ENCODE data around the gene AKR7A3.
"Not testable (repeated sequence)": the region's sequence is repeated elsewhere in the genome, so short reads cannot be mapped to it uniquely, and the experiment has no call there.

AKR7A3 gene

GRCh38 chr1:19294638-19295037 is 6.1 kb upstream of the AKR7A3 start:
- DNase-seq (ENCODE audit: low read depth in 2 of 2, low spot score in 1 of 2) = no peak

GRCh38 chr1:19289244-19289643 is 674 bp upstream of the AKR7A3 start:
- no peak for DNase-seq (ENCODE audit: low read depth in 2 of 2, low spot score in 1 of 2)

GRCh38 chr1:19287436-19288185 is 959 bp downstream of the AKR7A3 start:
- DNase-seq (ENCODE audit: low read depth in 2 of 2, low spot score in 1 of 2) = no peak

GRCh38 chr1:19285807-19286206 is 2.8 kb downstream of the AKR7A3 start:
- DNase-seq (ENCODE audit: low read depth in 2 of 2, low spot score in 1 of 2) = not testable (repeated sequence)

DNA sequence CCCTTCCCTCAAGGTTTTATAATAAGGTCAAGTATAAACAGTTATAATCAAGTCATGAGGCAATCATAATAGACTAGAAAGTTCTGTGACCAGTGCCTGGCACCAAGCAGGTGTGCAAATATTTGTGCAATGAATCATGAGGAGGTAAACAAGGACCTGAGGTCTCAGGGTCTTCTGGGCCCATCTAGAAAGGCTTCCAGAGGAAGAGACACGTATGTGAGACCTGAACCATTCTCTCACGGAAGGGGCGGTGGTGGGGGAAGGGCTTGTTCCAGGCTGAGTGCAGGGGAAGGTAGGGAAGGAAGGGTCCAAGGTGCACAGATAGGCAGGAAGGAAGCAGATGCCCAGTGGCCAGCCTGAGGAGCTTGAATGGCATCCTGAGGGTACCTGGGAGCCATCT is 3.2 kb downstream of the AKR7A3 start:
- DNase-seq (ENCODE audit: low read depth in 2 of 2, low spot score in 1 of 2) = not testable (repeated sequence)

- no peak for DNase-seq (ENCODE audit: low read depth in 2 of 2, low spot score in 1 of 2)
These were observed 3.7 kb downstream of the AKR7A3 start for GRCh38 chr1:19284881-19285280.

DNA sequence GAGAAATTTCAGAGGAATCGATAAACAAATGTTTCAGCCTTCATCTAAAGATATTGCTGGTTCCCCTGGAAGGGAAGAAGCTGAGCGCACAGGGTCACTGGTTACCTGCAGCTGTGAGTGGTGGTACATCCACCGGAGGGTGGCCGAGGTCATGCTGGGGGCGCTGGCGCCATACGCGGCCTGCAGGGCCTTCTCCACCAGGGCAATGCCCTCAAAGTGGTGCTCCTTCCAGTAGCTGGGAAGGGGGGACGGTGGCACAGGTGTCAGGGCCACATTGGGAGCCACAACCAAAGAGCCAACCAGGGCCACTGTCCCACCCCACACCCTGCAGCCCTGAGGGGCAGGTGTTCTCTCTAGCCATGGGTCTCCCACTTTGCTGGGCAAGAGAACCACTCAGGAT is 4.7 kb downstream of the AKR7A3 start:
- no peak for DNase-seq (ENCODE audit: low read depth in 2 of 2, low spot score in 1 of 2)

DNA sequence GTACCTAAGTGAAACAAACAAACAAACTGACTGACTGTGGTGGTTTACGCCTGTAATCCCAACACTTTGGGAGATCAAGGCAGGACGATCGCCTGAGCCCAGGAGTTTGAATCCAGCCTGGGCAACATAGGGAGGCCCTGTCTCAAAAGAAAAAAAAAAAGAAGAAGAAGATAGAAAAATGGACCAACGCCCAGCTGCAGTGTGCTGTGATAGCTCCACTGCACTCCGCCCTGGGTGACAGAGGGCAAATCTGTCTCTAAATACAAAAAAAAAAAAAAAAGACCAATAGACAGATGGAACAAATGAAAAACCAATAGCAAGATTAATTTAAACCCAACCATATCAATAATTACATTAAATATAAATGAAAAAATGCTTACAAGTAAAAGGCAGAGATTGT is 13.9 kb downstream of the AKR7A3 start:
- no peak for DNase-seq (ENCODE audit: low read depth in 2 of 2, low spot score in 1 of 2)

- DNase-seq (ENCODE audit: low read depth in 2 of 2, low spot score in 1 of 2) = not testable (repeated sequence)
These were observed 14.6 kb downstream of the AKR7A3 start for GRCh38 chr1:19273844-19274531.

DNA sequence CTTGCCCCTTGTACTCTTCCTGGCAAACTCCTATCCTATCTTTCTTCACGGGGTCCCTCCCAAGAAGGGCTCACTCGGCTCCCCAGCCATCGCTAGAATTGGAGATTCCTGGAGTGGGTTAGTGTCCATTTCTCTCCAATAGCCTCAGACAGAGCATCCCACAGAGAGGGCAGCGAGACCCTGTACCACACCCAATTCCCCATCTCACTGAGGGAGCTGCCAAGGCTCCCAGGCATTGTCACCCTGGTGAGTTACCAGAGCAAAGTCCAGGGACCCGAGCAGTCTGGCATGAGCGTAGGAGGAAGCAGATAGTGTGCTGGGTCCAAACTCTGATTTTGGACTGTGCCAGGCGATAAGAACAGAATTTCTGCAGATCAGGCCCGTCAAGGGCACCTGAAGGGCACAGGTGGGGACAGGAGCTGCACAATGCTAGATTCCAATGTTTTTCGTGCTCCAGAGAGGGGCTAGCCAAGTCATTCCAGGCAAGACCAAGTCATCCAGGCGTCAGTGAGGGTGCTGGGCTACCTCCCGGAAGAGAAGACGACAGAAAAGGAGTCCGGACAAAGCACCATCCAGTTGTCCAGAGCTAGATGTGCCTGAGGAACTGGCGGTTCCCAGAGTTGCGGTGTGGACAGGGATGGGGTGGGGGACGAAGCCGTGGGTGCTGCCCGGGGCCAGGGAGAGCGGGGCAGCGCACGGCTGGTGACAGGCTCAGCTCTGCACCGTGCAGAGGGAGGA is 15.3 kb downstream of the AKR7A3 start:
- no peak for DNase-seq (ENCODE audit: low read depth in 2 of 2, low spot score in 1 of 2)

- no peak for DNase-seq (ENCODE audit: low read depth in 2 of 2, low spot score in 1 of 2)
These were observed 16.5 kb downstream of the AKR7A3 start for GRCh38 chr1:19272064-19272463.

DNA sequence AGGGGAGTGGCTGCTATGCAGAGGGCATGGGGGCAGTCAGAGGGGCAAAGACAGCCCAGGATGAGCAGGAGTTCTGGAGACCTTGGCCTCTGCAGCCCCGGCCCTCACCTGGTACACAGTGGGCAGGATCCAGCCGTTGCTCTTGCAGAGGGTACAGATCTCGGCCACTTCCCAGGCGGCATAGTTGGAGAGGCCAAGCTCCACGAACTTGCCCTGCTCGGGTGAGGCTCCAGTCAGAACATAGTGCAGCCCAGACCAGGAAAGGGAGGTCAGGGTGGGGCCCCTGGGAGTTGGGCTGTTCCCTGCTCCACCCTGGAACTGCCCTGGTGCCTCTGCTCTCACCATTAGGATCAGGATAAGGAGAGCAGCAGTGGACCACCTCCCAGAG is 18.2 kb downstream of the AKR7A3 start:
- not testable (repeated sequence) for DNase-seq (ENCODE audit: low read depth in 2 of 2, low spot score in 1 of 2)

DNA sequence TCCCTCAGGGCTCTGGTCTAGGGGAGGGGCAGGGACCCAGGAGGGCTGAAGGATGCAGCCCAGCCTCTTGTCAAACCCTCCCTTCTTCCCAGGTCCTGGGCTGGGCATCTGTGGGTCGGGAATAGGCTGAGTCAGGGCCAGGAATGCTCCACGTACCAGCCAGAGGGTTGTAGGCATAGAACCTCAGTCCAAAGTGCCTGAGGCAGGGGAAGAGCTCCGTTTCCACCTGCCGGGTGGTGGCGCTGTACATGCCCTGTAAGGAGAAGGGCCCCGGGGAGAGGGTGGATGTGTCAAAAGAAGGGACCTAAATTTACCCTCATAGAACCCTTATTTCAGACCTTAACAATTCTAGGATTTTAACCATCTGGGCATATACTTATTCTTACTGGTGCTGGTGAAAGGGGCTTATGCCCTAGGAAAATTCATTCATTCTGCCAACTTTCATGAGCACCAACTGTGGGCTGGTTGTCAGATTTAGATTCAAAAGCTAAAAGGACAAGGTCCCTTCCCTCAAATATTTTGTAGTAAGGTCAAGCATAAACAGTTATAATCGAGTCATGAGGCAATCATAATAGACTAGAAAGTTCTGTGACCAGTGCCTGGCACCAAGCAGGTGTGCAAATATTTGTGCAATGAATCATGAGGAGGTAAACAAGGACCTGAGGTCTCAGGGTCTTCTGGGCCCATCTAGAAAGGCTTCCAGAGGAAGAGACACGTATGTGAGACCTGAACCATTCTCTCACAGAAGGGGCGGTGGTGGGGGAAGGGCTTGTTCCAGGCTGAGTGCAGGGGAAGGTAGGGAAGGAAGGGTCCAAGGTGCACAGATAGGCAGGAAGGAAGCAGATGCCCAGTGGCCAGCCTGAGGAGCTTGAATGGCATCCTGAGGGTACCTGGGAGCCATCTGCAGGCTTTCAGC is 18.9 kb downstream of the AKR7A3 start:
- DNase-seq (ENCODE audit: low read depth in 2 of 2, low spot score in 1 of 2) = not testable (repeated sequence)

DNA sequence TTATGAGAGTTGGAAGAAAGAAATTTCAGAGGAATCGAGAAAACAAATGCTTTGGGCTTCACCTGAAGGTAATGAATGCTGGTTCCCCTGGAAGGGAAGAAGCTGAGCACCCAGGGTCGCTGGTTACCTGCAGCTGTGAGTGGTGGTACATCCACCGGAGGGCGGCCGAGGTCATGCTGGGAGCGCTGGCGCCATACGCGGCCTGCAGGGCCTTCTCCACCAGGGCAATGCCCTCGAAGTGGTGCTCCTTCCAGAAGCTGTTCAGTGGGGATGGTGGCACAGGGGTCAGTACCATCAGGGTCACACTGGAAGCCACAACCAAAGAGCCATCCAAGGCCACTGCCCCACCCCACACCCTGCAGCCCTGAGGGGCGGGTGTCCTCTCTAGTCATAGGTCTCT is 20.1 kb downstream of the AKR7A3 start:
- no peak for DNase-seq (ENCODE audit: low read depth in 2 of 2, low spot score in 1 of 2)

DNA sequence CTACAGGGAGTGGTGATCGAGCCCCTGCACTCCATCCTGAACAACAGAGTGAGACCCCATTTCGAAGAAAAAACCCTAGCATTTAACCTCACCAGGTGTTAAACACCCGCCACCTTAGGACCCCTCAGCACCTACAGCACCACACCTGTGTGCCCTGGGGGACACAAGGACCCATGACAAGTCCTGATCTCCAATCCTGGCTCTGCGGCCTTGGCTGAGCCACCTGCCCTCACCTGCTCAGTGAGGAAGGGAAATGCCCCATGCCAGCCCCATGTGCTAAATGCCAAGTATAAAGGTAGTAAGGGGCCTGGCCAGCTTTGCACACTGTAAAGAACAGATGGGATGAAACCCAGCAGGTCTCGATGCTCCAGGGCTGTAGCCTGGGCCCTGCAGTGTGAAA is 25.8 kb downstream of the AKR7A3 start:
- DNase-seq (ENCODE audit: low read depth in 2 of 2, low spot score in 1 of 2) = no peak

- DNase-seq (ENCODE audit: low read depth in 2 of 2, low spot score in 1 of 2) = no peak
These were observed 26.5 kb downstream of the AKR7A3 start for GRCh38 chr1:19262047-19262446.

DNA sequence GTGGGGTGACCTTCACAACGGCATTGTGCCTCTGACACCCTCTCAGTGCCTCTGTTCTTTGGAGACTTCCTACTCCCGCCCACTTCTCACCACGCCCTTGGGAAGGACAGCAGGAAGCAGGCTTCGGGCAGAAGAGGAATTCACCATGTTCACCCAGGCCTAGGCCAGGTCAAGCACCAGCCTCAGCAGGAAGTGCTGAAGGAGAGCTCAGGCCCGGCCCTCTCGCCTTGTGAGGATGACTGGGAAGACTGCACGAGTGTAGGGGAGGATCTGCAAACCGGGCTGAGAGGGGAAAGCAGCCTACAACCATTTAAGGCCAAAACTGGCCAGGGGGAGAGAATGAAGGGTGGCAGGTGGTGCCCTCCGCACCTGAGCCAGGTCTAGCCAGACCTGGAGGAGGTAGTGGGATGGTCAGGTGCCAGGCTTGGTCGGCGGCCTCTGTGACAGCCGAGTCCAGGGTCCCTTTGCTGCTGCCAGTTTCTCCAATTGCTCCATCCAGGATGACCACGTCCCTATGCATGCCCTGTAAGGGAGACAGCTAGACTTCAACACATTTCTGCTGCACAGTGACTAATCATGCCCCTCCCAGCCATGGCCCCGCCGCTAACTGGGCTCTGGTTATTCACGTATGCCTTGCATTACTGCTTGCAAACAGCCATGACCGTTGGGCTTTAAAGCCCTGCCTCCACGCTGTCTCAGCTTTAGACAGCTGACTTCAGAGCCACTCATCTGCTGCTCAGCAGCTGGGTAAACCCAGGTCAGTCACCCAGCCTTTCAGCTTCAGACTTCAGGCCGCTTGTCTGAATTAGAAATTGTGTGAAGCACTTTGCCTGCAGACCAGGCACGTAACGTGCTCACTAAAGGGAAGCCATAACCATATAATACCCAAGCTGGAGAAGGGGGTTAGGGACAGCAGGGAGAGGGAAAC is 28.1 kb downstream of the AKR7A3 start:
- DNase-seq (ENCODE audit: low read depth in 2 of 2, low spot score in 1 of 2) = no peak

DNA sequence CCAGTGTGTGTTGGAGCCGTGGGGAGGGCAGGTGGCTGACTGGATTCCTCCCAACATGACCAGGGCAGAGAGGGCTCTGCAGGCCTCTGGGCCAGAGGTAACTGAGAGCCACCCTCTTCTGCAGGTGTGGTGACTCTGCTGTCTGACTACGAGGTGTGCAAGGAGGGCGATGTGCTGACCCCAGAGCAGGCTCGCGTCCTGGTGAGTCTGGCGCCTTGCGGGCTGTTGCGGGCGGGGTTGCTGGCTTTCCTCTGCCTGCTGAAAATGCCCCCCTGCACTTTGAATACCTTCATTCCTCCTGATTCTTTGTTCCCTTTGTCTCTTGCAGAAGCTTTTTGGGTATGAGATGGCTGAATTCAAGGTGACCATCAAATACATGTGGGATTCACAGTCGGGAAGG is 30.2 kb downstream of the AKR7A3 start:
- no peak for DNase-seq (ENCODE audit: low read depth in 2 of 2, low spot score in 1 of 2)

DNA sequence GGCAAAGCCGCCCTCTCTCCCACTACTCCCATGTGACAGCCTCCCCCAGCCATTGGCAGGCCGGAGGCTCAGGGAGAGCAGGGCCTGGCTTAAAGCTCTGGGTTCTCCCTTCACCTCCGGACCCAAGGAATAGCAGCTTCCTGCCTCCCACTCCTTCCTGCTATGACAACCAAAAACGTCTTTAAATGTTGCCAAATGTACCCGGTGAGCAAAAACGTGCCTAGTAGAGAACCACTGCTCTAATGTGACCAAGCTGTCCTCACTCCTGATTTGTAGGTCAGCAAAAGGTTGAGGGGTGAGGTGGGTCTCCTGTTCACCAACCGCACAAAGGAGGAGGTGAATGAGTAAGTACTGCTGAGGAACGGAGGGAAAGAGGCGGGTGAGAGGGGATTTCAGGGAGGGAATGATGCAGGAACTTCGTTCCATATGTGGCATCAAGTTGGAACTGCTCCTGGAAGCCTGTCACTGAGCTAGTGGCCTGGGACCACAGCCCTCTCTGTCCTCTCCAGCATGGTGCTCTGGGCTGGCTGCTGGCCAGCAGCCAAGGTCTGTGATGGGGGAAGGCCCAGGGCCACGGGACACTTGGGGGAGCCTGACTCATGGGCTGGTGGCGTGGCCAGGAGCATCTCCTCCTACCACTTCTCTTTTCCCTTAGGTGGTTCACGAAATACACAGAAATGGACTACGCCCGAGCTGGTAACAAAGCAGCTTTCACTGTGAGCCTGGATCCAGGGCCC is 31.2 kb downstream of the AKR7A3 start:
- DNase-seq (ENCODE audit: low read depth in 2 of 2, low spot score in 1 of 2) = no peak
